Cerebellar nuclear complex (tissue), 1 donor: ENCODE data around the gene KLK10.
"Not testable (repeated sequence)": the region's sequence is repeated elsewhere in the genome, so short reads cannot be mapped to it uniquely, and the experiment has no call there.

Source experiments
- DNase-seq, 2 experiments: peaks; one replicate each; lab custom pipeline; 2025; lab: John Stamatoyannopoulos, UW

KLK10 gene

DNA sequence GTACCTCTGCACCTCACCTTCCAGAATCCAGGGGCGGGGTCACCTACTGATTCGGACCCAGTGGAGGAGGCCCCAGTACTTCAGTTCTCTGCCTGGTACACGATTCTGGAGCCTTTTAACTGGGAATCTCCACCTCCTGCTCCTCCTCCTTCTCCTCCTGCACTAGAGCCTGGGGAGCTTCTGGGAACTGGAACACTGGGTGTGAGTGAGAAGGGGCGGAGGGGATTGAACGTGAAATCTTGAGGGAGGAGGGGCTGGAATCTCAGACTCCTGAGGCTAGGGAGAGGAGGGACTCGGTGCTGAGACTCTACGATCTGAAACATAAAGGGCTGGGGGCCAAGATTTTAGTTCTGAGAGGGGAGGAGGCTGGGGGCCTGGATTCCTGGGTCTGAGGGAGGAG is 18.0 kb downstream of the KLK10 start, which contains the start of gene KLK8:
TSS of gene KLK8 (minus strand) at position 90 of the 400 bp plus-strand sequence. CDS start 437 bp downstream, outside the sequence.
- DNase-seq, result no peak

DNA sequence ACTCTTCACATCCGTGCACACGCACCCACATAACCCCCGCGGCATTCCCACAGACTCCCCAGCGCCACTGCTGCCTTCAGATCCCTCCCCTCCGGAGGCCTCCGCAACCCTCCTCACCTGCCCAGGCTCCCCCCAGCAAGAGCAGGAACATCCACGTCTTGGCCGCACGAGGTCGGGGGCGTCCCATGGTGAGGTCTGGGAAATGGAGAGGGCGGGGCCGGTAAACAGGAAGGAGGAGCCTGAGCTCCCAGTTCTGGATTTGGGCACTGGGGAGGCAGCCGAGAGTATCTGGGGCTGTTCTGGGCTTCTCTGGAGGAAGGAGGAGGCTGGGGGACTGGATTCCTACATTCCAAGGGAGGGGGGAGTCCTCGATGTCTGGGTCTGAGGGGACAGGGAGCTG is 18.5 kb downstream of the KLK10 start:
- no peak for DNase-seq

DNA sequence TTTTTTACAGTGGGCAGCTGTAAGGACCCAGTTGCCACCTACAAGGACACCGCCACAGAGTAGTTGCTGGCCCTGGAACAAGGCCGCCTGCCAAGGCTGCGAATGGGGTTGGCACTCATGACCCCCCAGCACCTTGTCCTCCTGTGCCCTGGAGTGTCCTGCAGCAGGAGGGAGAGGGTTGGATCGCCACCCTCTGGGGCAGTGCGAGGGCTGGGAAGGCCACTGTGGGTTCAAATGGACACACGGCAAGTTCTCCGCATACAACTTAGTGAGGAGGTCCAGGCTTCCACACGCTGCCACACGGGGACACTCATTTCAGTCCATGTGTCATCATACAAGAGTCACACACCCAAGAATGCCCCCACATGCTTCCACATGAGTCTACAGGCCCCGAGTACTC is 19.1 kb downstream of the KLK10 start:
- DNase-seq, result no peak

DNA sequence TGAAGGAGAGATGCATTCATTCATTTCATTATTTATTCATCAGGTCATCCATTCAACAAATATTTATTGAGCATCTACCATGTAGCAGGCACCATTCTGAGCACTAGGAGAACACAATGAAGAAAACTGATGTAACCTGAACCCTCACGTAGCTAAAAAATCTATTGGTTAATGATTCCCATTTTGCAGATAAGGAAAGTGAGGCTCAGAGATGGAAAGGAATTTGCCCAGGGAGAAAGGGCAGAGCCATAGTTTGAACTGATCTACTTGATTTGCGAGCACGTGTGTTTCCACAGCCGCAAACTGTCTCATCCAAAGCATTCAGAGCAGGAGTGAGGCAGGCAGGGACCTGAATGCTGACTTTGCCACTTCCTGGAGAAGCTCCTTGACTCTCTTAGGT is 20.8 kb downstream of the KLK10 start:
- no peak for DNase-seq

DNA sequence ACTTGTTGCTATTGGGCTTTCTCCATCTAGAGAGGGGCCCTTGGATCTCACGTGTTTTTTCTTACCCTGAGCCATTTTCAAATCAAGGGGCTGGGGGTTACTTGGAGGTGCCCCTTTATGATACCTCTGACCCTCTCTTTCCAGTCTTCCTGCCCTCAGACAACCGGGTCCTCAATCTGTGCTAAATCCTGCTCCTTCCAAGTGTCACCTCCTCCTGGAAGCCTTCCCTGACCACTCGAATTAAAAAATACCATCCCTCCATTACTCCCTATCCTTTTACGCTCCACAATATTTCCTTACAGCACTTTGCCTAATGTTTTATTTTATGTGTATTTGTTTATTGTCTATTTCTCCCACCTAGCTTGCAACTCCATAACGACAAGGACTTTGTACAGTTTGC is 21.4 kb downstream of the KLK10 start:
- no peak for DNase-seq

GRCh38 chr19:50994129-50994528 is 25.4 kb downstream of the KLK10 start:
- no peak for DNase-seq

DNA sequence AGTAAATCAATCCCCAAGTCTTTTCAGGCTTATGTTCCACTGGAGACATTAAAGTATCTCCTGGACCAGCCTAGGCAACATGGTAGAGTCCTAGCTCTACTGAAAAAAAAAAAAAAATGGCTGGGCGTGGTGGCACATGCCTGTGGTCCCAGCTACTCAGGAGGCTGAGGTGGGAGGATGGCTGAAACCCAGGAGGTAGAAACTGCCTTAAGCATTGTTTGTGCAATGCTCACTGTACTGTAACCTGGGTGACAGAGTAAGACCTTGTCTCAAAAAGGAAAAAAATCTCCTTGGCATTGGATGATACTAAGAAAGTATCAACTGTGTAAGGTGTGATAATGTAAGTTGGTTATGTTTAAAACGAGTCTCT is 26.9 kb downstream of the KLK10 start:
- no peak for DNase-seq

DNA sequence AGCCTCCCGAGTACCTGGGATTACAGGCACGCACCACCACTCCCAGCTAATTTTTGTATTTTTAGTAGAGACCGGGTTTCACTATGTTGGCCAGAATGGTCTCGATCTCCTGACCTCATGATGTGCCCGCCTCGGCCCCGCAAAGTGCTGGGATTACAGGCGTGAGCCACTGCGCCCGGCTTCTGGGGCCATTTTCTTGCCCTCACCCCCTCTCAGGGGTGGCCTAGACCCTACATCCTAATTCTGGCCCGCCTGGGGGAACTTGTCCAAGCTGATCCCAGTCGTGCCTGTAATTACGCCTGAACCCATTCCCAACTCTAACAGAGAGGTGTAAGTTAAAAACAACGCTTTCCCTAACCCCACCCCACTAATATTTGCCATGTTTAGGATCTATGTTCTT is 35.1 kb downstream of the KLK10 start:
- DNase-seq, result not testable (repeated sequence)

- no peak for DNase-seq
Measured at GRCh38 chr19:50983625-50984292, 35.8 kb downstream of the KLK10 start, which contains the start of gene KLK7. KLK7 (minus strand) TSS chr19:50983917; CDS start chr19:50982399, 1,518 bp downstream.

DNA sequence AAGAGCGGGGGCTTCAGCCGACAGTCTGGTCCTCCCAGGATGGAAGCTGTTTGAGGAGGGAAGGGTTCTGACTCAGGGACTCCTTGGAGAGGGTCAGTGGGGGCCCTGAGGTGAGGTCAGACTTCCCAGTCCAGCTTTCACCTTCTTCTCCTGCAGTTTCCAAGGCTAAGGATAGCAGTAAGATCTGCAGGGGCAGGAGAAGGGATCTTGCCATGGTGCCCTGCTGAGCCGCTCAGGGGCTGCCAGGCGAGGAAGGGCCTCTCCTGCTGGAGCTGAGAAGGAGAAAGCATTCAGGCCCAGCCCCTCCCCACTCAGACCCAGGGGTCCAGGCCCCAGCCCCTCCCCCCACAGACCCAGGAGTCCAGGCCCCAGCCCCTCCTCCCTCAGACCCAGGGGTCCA is 37.3 kb downstream of the KLK10 start:
- DNase-seq, result no peak

DNA sequence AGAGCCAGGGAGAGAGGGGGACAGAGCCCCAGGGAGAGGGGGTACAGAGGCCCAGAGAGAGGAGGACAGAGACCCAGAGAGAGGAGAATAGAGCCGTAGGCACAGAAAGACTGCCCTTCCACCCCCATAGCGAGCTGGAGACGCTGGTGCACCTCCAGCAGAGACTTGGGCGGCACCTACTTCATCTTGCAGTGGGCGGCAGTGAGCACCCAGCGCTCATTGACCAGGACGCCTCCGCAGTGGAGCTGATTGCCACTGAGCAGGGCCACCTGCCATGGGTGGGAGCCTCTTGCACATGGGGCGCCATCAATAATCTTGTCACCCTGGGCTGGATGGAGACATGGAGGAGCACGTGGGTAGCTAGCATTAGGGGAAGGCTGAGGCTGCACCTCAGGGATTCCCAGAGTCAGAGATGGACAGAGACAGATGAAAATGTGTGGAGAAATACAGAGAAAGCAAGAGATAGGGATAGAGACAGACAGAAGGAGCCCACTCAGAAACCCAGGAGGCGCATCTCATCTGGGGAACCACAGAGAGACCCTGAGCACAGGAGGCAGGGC is 37.8 kb downstream of the KLK10 start:
- DNase-seq, result no peak

- no peak for DNase-seq
Measured at GRCh38 chr19:50980208-50980607, 39.3 kb downstream of the KLK10 start.

GRCh38 chr19:50979758-50980157 is 39.8 kb downstream of the KLK10 start:
- no peak for DNase-seq

DNA sequence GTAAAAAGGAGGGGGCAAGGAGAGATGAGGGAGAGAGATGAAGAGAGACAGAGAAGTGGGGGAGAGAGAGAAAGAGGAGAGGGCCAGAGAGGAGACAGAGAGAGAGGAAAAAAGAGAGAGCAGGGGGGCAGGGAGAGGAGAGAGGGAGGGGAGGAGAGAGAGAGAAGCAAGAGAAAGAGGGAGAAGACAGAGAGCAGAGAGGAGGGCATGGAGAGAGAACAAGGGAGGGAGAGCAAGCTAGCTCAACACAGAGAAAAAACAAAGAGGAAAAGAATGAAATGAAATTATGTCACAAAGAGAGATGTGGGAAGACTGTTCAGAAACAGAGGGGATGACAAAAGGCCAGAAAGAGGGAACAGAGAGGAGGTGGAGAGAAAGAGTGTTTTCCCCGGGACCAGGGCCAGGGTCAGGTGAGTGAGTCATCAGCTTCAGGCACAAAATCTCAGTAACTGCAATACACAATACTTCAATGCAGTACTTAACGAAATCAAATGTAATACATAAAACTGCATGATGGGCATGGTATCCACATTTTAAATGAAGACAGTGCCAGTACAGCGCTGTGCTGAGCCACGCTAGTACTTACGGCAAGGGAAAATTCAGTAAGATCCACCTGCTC is 40.6 kb downstream of the KLK10 start:
- DNase-seq, result no peak

DNA sequence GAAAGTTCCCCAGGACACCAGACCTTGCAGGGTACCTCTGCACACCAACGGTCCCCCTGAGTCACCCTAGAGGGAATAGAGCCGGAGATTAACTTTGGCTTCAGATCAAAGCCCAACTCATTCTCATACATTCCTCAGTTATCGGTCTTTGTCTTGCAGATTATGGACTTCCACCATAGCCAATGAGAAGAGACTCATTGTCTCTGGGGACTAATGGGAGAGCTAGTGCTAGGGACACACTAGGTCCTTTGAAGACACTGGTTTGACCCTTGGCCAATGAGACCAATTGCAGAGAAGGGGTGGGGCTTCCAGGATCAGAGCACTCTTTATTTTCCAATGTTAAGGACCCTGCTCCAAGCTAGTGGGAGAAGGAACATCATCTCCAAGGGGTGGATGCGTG is 41.9 kb downstream of the KLK10 start:
- no peak for DNase-seq

DNA sequence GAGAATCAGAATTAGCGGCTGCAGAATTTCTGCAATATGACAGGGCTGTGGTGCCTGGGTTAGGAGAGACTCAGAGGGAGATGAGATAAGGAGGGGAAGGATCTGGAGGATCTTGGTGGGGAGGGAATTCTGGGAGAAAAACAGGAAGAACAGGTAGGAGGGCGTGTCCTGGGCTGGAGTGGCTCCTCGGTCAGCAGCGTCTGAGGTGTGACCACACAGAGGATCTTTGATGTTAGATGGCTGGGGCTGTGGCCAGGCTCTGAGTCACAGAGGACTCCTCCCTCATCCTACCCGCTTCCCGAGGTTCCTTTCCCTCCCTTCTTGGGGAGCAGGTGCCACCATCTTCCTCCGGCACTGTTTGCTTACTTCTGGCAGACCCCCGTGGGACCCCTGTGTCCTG is 43.7 kb downstream of the KLK10 start:
- no peak for DNase-seq

- no peak for DNase-seq
Measured at GRCh38 chr19:50974702-50975556, 44.6 kb downstream of the KLK10 start.

GRCh38 chr19:50972795-50973376 is 46.6 kb downstream of the KLK10 start:
- DNase-seq, result no peak

- DNase-seq, result not testable (repeated sequence)
Measured at GRCh38 chr19:50969810-50970209, 49.7 kb downstream of the KLK10 start.

GRCh38 chr19:50969413-50969760 is 50.1 kb downstream of the KLK10 start, which contains the start of gene KLK6:
KLK6 (minus strand) TSS chr19:50969591; CDS start chr19:50968104, 1,487 bp downstream.
- DNase-seq, result no peak

DNA sequence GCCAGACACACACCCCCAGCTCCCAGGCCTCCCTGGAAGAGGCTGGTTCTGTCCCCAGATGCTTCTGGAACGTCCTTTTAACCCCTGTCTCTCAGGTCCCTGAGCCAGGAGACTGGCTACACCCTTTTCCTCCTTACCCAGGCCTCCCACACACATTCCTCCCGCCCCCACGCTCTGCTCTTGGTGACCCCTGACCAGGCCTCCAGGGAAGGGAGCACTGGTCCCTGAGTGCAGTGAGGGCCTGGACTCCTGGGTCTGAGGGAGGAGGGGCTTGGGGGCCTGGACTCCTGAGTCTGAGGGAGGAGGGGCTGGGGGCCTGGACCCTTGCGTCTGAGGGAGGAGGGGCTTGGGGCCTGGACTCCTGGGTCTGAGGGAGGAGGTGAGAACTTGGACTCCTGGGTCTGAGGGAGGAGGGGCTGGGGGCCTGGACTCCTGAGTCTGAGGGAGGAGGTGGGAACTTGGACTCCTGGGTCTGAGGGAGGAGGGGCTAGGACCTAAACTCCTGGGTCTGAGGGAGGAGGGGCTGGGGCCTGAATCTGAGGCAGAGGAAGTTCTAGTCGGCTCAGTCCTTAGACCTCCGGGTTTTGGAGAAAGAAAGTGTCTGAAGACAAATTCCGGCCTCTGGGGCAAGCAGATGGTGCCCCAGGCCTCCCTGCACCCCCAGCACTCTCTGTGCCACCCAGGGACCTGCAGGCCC is 50.6 kb downstream of the KLK10 start:
- no peak for DNase-seq
